Measurements from ENCODE around the gene KRCC1.

GRCh38 chr2:88085602-88086001 is 30.0 kb upstream of the KRCC1 start:
- TF ChIP-seq CTCF (IDR thresholded peaks at IDR 0.05 in 4 of 5, conservative IDR thresholded peaks at IDR 0.05 in 1 of 5) (no peak), POLR2A (IDR thresholded peaks at IDR 0.05) (no peak)
